Retinal pigment epithelial cell (primary cell): Measurements from ENCODE around the gene RHOBTB1.

Experiments
- DNase-seq: peaks from one replicate; pipeline ENCODE4 v3.0.0-alpha.2; 2010; ENCODE audit warnings: low read depth
- H3K4me3 ChIP-seq: 2 replicates; pipeline ENCODE4 v1.5.1; 2011; ENCODE audit warnings: mild to moderate bottlenecking, low read length, control low read depth, moderate library complexity
- TF ChIP-seq, protein P1 (sequence below): conservative IDR thresholded peaks from 2 replicates; pipeline ENCODE4 v1.5.1; 2011; ENCODE audit warnings: low read depth, low read length, control low read depth, inconsistent platforms

Gene RHOBTB1

DNA sequence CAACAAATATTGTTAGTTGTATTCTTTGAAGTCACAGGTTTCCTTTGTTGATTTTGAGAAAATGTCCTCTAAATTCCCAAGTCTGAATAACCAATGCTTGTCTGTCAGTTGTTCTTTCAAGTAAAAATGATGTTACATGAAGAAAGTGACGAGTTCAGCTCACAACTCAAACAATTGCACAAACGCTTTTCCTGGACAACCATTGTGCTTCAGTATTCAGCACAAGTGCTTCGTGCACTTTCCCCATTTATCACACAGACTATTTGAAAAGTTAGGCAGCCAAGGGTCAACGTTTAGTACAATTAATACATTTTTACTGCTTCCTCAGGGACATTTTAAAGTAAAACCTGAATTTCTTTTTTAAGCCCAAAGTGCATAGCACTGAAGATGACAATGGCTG is 121.2 kb downstream of the RHOBTB1 start:
- DNase-seq: no peak
- TF ChIP-seq, protein P1, sequence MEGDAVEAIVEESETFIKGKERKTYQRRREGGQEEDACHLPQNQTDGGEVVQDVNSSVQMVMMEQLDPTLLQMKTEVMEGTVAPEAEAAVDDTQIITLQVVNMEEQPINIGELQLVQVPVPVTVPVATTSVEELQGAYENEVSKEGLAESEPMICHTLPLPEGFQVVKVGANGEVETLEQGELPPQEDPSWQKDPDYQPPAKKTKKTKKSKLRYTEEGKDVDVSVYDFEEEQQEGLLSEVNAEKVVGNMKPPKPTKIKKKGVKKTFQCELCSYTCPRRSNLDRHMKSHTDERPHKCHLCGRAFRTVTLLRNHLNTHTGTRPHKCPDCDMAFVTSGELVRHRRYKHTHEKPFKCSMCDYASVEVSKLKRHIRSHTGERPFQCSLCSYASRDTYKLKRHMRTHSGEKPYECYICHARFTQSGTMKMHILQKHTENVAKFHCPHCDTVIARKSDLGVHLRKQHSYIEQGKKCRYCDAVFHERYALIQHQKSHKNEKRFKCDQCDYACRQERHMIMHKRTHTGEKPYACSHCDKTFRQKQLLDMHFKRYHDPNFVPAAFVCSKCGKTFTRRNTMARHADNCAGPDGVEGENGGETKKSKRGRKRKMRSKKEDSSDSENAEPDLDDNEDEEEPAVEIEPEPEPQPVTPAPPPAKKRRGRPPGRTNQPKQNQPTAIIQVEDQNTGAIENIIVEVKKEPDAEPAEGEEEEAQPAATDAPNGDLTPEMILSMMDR: no peak
- no peak overlapping the region for H3K4me3 ChIP-seq

DNA sequence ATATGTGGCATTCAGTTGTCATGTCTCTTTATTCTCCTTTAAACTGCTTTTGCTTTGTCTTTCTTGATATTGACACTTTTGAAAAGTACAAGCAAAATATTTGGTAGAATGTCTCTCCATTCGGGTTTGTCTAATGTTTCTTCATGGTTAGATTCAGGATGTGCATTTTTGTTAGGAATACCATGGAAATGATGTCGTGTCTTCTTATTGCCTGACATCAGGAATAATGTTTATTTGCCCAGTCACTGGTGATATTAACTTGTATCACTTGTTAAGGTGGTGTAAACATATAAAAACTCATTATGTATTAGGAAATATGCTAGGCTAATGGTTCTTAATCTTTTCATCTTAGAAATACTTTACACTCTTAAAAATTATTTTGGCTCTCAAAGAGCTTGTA is 122.3 kb downstream of the RHOBTB1 start:
- DNase-seq: no peak
- no peak overlapping the region for H3K4me3 ChIP-seq

DNA sequence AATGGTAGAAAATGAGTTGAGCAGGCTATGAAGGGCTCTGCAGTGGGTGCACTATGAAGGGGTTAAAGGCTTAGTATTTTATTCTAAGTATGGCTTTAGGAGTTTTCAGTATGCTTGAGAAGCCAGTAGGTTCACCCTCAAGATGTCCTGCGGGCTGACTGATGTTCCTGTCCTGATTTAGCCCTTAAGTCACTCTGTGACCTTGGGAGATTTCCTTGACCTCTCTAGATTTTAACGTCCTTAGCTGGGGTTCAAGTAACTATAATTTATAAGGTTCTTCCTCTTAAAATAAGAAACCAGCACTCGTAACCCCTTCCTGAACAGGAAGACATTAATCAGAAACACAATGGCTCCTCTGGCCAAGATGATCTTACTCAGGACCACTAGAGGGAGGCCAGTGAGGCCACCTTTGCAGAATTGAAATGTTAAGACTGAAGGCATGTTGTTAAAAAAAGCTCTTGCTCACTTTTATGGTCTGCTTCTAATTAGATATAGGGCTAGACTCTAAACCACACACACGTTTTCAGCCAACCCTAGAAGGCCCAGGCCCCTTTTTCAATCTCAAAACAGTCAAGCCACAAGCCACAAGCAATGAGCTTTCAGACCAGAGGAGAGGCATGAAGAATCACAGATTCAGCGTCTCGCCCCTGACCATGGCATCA is 123.8 kb downstream of the RHOBTB1 start:
- DNase-seq: no peak
- no peak overlapping the region for H3K4me3 ChIP-seq
- TF ChIP-seq, protein P1: peak; percentile 49

More for the DNA sequence above, 122.3 kb downstream of the RHOBTB1 start:
- TF ChIP-seq, protein P1: no peak
